Natural killer cell (primary cell): ENCODE measurements around the gene SLCO1C1. TPM values are rescaled to one million over a fixed set of nuclear protein-coding genes. Genes with fewer than 3 reads are reported as not detected.

ENCODE experiments used
- ATAC-seq, 3 donors: fragments of 150-1000 bp in 2 of 3; fragments of 200-7000 bp in 1 of 3; cut with Tn5 transposase; 1 replicate in 1 of 3; 2 replicates in 2 of 3; pipeline ENCODE4 v1.10.0; 2021; ENCODE audit warnings: mild to moderate bottlenecking in 2 of 3, moderate library complexity in 2 of 3
- DNase-seq, 2 donors: peaks; one replicate each; pipeline versions ENCODE4 v3.0.0 to v3.0.0-alpha.2; 2013 to 2021; ENCODE audit warnings: mixed read lengths in 1 of 2
- H3K27ac ChIP-seq: one replicate; pipeline ENCODE4 v1.5.1; 2013; ENCODE audit warnings: mild to moderate bottlenecking, low read length
- H3K27me3 ChIP-seq: one replicate; pipeline ENCODE4 v1.6.1; 2013; ENCODE audit warnings: low read length; ENCODE audit not compliant: control insufficient read depth, insufficient read depth
- H3K36me3 ChIP-seq: one replicate; pipeline ENCODE4 v1.6.1; 2013; ENCODE audit warnings: low read length; ENCODE audit not compliant: control insufficient read depth, insufficient read depth
- H3K4me1 ChIP-seq: one replicate; pipeline ENCODE4 v1.6.1; 2013; ENCODE audit warnings: low read length; ENCODE audit not compliant: control insufficient read depth, insufficient read depth
- H3K4me3 ChIP-seq: one replicate; pipeline ENCODE4 v1.5.1; 2013; ENCODE audit warnings: low read length
- H3K9me3 ChIP-seq: one replicate; pipeline ENCODE4 v1.6.1; 2013; ENCODE audit warnings: low read length; ENCODE audit not compliant: control insufficient read depth, insufficient read depth
- H3K27ac Mint-ChIP-seq, 2 donors: one replicate each; pipeline ENCODE4 v1.8.0; 2022; ENCODE audit warnings: mild to moderate bottlenecking in 2 of 2, mixed read lengths in 2 of 2, moderate library complexity in 1 of 2
- H3K27me3 Mint-ChIP-seq, 2 donors: one replicate each; pipeline ENCODE4 v1.8.0; 2022; ENCODE audit warnings: low read depth in 2 of 2, mixed read lengths in 2 of 2
- H3K36me3 Mint-ChIP-seq: one replicate; pipeline ENCODE4 v1.8.0; 2022; ENCODE audit warnings: mixed read lengths
- H3K4me1 Mint-ChIP-seq, 2 donors: one replicate each; pipeline ENCODE4 v1.8.0; 2022; ENCODE audit warnings: mixed read lengths in 2 of 2
- H3K4me3 Mint-ChIP-seq: one replicate; pipeline ENCODE4 v1.8.0; 2022; ENCODE audit warnings: mild to moderate bottlenecking, moderate library complexity, mixed read lengths
- H3K9me3 Mint-ChIP-seq, 2 donors: one replicate each; pipeline ENCODE4 v1.8.0; 2022; ENCODE audit warnings: mixed read lengths in 2 of 2
- WGBS: methylation state at CpG from one replicate; pipeline ENCODE4 v1.1.7; 2013; ENCODE audit warnings: missing lambda C conversion rate; ENCODE audit not compliant: insufficient coverage; 5-methylcytosine and 5-hydroxymethylcytosine counted together
- intact Hi-C: fragments of 100-400 bp; cut with micrococcal nuclease; formaldehyde crosslinking; loops from one replicate; pipeline ENCODE4 v1.14.2; 2022
- total RNA-seq, 4 donors: library from RNA; stranded (reverse); fragments of 120-200 nt in 1 of 4; gene quantifications; one replicate each; pipeline versions ENCODE4 v1.2.3 to v1.2.4, GENCODE V29; 2013 to 2022
- TF ChIP-seq, protein P1 (sequence below): fragments of 200-600 bp; IDR thresholded peaks from one replicate; pipeline ENCODE4 v1.8.0; 2022; ENCODE audit warnings: antibody characterized with exemption

SLCO1C1 gene, protein sequence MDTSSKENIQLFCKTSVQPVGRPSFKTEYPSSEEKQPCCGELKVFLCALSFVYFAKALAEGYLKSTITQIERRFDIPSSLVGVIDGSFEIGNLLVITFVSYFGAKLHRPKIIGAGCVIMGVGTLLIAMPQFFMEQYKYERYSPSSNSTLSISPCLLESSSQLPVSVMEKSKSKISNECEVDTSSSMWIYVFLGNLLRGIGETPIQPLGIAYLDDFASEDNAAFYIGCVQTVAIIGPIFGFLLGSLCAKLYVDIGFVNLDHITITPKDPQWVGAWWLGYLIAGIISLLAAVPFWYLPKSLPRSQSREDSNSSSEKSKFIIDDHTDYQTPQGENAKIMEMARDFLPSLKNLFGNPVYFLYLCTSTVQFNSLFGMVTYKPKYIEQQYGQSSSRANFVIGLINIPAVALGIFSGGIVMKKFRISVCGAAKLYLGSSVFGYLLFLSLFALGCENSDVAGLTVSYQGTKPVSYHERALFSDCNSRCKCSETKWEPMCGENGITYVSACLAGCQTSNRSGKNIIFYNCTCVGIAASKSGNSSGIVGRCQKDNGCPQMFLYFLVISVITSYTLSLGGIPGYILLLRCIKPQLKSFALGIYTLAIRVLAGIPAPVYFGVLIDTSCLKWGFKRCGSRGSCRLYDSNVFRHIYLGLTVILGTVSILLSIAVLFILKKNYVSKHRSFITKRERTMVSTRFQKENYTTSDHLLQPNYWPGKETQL
- not detected for total RNA-seq
- not detected for total RNA-seq (2013)

DNA sequence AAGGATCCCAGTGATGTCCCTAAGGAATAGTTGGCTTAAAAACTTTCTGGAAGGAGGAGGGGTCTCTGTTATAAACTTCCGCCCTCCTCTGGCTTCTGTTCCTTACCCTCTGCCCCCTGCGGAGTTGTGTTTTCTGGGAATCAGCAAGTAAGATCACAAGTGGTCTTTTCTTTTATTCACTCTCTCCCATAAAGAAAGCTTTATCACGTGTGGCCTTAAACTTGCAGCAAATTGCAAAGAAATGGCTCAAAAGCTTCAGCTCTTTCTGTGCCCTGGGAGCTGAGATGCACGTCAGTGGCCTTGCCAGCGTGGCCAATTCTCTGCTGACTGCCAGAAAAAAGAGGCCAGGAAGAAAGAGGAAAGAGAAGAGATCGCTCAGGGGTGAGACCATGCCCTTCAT, at the start of gene SLCO1C1:
Gene SLCO1C1 (plus strand): TSS at position 101 of the 400 bp plus-strand sequence. CDS start 4,245 bp downstream, outside the sequence.
- H3K27me3 ChIP-seq, result no peaks in the 10 kb centered on the region
- H3K4me3 ChIP-seq, result no peak within 1 kb of the TSS
- H3K9me3 Mint-ChIP-seq, result peaks cover 11 to 14% of the 10 kb centered on the region in 2 donors
- no peaks in the 10 kb centered on the region for H3K4me1 ChIP-seq
- TF ChIP-seq, protein P1, sequence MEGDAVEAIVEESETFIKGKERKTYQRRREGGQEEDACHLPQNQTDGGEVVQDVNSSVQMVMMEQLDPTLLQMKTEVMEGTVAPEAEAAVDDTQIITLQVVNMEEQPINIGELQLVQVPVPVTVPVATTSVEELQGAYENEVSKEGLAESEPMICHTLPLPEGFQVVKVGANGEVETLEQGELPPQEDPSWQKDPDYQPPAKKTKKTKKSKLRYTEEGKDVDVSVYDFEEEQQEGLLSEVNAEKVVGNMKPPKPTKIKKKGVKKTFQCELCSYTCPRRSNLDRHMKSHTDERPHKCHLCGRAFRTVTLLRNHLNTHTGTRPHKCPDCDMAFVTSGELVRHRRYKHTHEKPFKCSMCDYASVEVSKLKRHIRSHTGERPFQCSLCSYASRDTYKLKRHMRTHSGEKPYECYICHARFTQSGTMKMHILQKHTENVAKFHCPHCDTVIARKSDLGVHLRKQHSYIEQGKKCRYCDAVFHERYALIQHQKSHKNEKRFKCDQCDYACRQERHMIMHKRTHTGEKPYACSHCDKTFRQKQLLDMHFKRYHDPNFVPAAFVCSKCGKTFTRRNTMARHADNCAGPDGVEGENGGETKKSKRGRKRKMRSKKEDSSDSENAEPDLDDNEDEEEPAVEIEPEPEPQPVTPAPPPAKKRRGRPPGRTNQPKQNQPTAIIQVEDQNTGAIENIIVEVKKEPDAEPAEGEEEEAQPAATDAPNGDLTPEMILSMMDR, result no peak
- ATAC-seq (no peak), DNase-seq (no peak)
- H3K4me3 Mint-ChIP-seq, result no peak within 1 kb of the TSS
- intact Hi-C loops, result no loop called here
- no peak within 1 kb of the TSS for H3K27ac Mint-ChIP-seq
- H3K4me1 Mint-ChIP-seq, result no peaks in the 10 kb centered on the region
- H3K9me3 ChIP-seq, result no peaks in the 10 kb centered on the region
- H3K27me3 Mint-ChIP-seq, result no peaks in the 10 kb centered on the region
- 87% methylated on average over 5 of the region's 6 CpGs for WGBS
- H3K36me3 ChIP-seq, result no peaks in the 10 kb centered on the region
- H3K27ac ChIP-seq, result no peak within 1 kb of the TSS
- peaks cover 5% of the 10 kb centered on the region for H3K36me3 Mint-ChIP-seq

DNA sequence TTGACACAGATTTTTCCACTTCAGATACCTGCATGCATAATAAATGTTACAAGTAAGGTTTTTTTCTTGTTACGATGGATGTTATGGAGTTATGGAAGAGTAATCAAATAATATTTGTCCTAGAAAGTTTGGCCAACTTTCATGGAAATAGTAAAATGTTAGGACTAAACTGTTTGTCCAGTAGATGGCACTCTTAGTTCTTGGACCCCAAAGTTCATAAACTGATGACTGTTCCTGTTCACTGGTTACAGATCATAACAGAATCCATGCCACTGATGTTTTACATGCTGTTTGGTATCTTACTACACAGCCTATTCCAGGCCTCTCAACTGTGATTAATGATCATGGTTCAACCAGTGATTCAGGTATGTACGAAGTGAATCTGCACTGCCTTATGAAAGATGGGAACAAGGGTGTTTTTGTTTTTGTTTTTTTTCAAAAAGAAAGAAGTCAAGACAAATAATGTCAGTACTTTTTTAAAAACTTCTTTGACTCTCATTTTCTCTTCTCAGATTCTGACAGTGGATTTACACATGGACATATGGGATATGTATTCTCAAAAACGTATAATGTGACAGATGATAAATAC, 48.8 kb upstream of the SLCO1C1 start:
- H3K36me3 Mint-ChIP-seq, result no peaks in the 10 kb centered on the region
- intact Hi-C loops, result no loop called here
- TF ChIP-seq, protein P1, result no peak
- no peaks in the 10 kb centered on the region for H3K9me3 Mint-ChIP-seq
- WGBS, result 64% methylated on average over 3 of the region's 3 CpGs
- H3K4me3 Mint-ChIP-seq, result no peak overlapping the region
- no peaks in the 10 kb centered on the region for H3K36me3 ChIP-seq
- no peak overlapping the region for H3K27ac ChIP-seq
- no peak for ATAC-seq
- H3K27ac Mint-ChIP-seq, result no peak overlapping the region
- H3K4me3 ChIP-seq, result no peak overlapping the region
- no peaks in the 10 kb centered on the region for H3K4me1 Mint-ChIP-seq
- DNase-seq, result no peak
- peaks cover 0 to 3% of the 10 kb centered on the region in 2 donors for H3K27me3 Mint-ChIP-seq
- no peaks in the 10 kb centered on the region for H3K9me3 ChIP-seq
- no peaks in the 10 kb centered on the region for H3K4me1 ChIP-seq
- no peaks in the 10 kb centered on the region for H3K27me3 ChIP-seq

DNA sequence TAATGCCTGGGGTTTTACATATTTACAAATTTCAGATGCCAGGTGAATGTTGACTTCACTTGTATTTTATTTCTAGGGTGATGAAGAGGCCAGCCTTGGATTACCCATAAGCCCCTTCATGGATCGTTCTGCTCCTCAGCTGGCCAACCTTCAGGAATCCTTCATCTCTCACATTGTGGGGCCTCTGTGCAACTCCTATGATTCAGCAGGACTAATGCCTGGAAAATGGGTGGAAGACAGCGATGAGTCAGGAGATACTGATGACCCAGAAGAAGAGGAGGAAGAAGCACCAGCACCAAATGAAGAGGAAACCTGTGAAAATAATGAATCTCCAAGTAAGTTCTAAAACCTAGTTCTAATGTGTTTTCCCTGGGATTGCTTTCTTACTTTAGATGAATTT, 41.3 kb upstream of the SLCO1C1 start:
- H3K36me3 ChIP-seq, result no peaks in the 10 kb centered on the region
- Mint-ChIP-seq H3K27ac (no peak overlapping the region), H3K36me3 (no peaks in the 10 kb centered on the region), H3K27me3 (no peaks in the 10 kb centered on the region), H3K4me1 (no peaks in the 10 kb centered on the region), H3K4me3 (no peak overlapping the region), H3K9me3 (no peaks in the 10 kb centered on the region)
- no peak for DNase-seq
- intact Hi-C loops, result no loop called here
- WGBS, result 92% methylated on average over 2 of the region's 2 CpGs
- H3K4me3 ChIP-seq, result no peak overlapping the region
- no peak for ATAC-seq
- TF ChIP-seq, protein P1, result no peak
- no peaks in the 10 kb centered on the region for H3K27me3 ChIP-seq
- H3K4me1 ChIP-seq, result no peaks in the 10 kb centered on the region
- no peaks in the 10 kb centered on the region for H3K9me3 ChIP-seq
- H3K27ac ChIP-seq, result no peak overlapping the region
